ENCODE data around the gene FAM171A1. TPM values are rescaled to one million over a fixed set of nuclear protein-coding genes. Genes with fewer than 3 reads are reported as not detected.
A peak's percentile ranks its signal among the peaks of the same experiment; 100 is the strongest.

The FAM171A1 gene
- polyA plus RNA-seq, 6 donors from 2014 or later: 0.05 to 0.86 (median 0.31) TPM; not detected in 3

- no peaks in the 10 kb centered on the region for H3K36me3 Mint-ChIP-seq
- no peak for DNase-seq
- H3K27ac Mint-ChIP-seq: peak overlapping the region in 1 of 6 donors; percentile 44
- no peak for ATAC-seq (ENCODE audit: low read depth in 2 of 2)
- no peaks in the 10 kb centered on the region for H3K9me3 Mint-ChIP-seq
- H3K27me3 Mint-ChIP-seq: no peaks in the 10 kb centered on the region
- H3K4me1 Mint-ChIP-seq: peaks cover 8 to 24% (median 12%) of the 10 kb centered on the region in 3 donors
- H3K4me3 Mint-ChIP-seq: peak overlapping the region in 1 of 8 donors; percentile 17
Measured at GRCh38 chr10:15163253-15163828, 207.7 kb downstream of the FAM171A1 start.

Other genes with a start within 250 kb of the FAM171A1 start
- 1 to 10 TPM; 3.7 to 7.3 (median 5.4) TPM for gene NMT2, start 202.6 kb downstream of the FAM171A1 start, polyA plus RNA-seq (ENCODE audit: low read depth in 6 of 6)

Data from naive B cell (primary cell).